Kidney glomerular epithelial cell (primary cell): ENCODE data around the gene CCDC66.
"Not testable (repeated sequence)": the region's sequence is repeated elsewhere in the genome, so short reads cannot be mapped to it uniquely, and the experiment has no call there.

ENCODE experiments used
- DNase-seq: peaks from one replicate; lab custom pipeline; 2025; lab: John Stamatoyannopoulos, UW

Gene CCDC66

DNA sequence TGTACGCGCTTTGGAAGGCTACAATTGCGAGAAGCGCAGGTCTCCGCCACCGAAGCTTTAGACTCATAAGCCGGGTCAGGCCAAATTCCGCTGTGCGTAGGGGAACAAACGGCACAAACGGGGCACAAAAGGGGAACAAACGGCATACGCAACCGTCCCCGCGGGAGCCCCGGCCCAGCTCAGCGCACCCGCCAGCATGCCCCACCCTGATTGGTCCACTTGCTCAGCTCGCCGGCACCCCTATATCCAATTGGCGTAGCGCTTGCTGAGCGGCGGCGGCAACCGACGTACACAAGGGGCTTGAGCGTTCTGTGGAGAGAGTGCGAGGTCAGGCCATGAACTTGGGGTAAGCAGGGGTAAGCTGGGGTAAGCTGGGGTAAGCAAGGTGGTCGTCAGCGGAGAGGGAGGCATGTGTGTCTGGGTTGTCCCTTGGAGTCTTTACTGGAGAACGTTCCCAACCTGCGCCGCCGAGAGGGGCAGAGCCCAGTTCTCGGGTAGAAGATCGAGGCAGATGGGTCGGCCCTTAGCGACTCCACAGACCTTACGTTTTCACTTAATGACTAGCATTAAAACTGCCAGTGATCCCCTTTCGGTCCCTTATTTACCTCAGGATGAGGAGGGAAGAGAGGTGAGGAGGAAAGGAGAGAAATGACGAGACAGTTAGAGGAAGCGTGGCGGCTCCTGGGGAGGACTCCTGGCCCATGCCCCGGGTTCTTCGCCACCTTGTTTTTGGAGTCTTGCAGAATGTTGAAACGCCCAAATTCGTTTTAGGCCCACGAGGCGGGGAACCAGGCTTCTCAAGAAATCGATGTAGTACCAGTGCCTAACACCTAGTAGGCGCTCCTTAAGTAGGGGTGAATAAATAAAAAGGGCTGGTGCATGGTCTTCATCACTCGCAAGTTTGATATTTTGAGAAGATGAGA is at the start of gene CCDC66:
CCDC66 (plus strand) TSS at position 268 of the 923 bp plus-strand sequence; CDS start at position 336, 68 bp downstream.
- DNase-seq, result peak; percentile 90

DNA sequence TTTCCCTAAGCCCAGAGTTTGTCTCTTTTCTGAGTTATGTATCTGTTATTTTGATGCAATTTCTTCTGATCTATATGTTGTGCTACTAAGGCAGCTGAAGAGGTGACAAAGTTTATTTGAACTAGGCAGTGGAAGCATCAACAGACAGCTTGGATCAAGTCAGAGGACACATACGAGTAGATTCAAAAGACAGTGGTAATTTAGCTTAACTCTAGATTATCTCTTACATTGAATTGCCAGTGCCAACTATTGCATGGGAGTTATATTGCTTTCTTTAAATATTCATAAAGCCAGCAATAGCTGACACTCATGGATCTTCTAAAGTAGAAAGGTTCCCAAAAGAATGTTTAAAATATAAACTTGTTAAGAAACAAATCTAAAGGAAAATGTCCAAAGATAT is 37.3 kb upstream of the CCDC66 start:
- DNase-seq, result no peak

DNA sequence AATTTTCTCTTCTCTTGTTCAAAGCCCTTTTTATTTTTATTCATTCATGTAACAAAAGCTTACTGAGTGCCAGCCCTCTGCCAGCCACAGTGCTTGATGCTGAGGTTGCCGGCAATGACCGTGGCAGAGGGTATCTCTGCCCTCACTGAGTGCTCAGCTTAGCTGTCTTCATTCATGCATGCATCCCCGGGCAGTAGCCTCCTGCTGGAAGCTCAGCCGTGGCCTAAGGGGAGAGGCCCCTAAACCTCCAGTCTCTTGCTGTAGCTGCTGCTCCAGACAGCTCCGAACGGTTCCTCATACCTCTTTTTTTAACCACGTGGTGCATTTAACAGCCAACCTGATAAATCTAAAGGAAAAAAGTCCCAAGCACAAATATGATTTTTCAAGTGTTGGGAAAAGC is 34.6 kb upstream of the CCDC66 start:
- no peak for DNase-seq

DNA sequence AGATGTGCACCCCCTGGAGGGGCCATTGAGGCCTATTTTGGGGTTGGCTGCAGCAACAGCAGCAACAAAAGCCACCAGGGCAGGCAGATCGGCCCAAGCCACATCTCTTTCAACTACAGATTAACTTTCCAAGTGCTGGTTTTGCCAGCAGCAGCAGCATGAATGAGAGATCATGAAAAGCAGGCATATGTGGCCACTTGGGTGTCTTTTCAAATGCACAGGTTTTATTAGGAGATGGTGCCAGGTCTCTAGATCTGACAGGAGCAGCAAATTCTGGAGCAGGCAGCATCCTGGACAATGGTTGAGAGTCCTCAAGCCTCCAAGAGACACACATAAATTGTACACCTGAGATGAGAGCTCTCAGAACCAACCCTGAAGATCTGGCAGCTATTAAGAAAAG is 31.7 kb upstream of the CCDC66 start:
- DNase-seq, result no peak

DNA sequence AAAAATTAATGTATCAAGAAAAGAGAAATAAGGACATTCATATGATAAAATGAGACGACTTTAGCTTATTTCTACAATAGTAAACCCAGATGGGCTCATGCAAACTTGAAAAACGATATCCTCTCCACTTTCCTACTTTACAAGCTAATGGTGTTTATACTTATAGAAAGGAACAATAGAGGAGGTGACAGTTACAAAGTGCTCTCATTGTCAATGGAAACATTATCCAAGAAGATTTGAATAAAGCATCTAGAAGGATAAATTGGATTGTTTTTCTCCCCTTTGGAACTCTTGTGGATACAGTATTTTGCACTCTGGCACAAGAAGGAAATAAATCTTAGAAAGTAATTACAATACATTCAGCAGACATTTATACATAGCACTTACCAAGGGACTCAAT is 20.2 kb upstream of the CCDC66 start:
- no peak for DNase-seq

DNA sequence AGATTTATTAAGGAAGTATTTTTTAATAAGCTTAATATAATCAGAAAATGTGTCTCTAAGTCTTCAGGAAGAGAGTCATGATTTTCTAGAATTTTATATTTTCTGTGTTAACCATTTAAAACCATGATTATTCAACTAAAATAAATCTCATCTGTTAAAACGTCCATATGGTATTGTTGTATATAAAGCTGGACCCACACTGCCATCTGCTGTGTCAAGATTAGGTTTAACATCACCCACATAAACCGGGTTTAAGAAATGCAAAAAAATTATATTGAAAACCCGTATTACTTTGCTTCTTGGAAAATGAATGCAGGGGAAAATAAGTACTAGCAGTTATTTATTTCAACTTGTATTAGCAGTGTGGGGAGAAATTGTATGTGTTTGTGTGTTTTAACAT is 9.5 kb upstream of the CCDC66 start:
- DNase-seq, result no peak

DNA sequence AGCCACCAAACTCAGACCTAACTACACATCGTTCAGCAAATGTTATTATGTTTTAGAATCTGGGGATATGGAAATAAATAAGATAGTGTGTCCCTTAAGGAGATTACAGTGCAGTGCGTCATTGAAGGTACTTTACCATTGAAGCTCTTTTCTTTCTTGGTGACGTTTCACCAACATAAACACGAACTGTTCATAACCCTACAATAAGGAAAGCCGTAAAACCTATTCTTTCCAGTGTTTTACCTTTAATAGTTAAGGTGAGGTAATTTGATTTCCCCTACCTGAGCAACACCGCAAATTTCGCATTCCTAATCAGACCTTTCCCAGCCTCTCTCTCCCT is 826 bp downstream of the CCDC66 start:
- DNase-seq, result peak; percentile 38

DNA sequence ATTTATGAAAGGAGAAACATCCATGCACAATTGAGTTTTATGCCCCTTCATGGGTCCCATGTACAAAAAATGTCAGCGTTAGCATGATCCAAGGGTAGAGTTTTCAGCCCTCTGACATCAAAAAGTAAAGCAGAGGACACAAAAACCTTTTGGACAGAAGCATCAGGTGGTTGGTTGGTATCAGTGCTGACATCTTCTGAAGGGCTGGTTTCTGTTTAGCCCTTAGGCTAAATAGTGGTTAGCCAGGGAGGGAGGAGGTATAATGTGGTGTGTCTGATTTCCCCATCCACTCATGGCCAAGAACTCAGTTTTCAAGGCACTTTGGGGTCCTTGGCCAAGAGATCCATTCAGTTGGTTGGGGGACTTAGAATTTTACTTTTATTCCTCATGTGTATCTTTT is 16.5 kb downstream of the CCDC66 start:
- DNase-seq, result no peak

DNA sequence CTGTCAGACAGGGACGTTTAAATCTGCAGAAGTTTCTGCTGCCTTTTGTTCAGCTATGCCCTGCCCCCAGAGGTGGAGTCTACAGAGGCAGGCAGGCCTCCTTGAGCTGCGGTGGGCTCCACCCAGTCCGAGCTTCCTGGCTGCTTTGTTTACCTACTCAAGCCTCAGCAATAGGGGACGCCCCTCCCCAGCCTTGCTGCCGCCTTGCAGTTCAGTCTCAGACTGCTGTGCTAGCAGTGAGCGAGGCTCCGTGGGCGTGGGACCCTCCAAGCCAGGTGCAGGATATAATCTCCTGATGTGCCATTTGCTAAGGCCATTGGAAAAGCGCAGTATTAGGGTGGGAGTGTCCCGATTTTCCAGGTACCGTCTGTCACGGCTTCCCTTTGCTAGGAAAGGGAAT is 25.0 kb downstream of the CCDC66 start:
- DNase-seq, result not testable (repeated sequence)

DNA sequence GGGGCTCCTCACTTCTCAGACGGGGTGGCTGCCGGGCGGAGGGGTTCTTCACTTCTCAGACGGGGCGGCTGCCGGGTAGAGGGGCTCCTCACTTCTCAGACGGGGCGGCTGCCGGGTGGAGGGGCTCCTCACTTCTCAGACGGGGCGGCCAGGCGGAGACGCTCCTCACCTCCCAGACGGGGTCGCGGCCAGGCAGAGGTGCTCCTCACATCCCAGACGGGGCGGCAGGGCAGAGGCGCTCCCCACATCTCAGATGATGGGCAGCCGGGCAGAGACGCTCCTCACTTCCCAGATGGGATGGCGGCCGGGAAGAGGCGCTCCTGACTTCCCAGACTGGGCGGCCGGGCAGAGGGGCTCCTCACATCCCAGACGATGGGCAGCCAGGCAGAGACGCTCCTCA is 27.3 kb downstream of the CCDC66 start:
- DNase-seq, result not testable (repeated sequence)

DNA sequence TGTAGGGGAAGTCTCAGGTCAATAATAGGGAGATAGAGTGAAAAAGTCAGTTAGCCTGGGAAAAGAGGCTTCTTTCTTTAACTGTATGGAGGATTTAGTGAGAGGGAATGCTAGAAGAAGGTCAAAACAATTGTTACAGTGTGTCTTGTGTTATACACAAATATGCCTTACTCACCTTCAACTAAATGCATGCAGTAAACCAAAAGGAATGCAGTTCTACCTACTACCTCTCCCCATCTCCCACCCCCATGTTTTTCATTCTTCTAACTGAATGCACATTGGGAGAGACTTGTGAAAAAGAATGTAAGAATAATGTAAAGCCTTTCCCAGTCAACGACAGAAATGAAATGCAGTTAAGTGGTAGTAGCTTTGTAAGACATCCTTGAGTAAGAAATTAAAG is 33.8 kb downstream of the CCDC66 start:
- peak; percentile 57 for DNase-seq

DNA sequence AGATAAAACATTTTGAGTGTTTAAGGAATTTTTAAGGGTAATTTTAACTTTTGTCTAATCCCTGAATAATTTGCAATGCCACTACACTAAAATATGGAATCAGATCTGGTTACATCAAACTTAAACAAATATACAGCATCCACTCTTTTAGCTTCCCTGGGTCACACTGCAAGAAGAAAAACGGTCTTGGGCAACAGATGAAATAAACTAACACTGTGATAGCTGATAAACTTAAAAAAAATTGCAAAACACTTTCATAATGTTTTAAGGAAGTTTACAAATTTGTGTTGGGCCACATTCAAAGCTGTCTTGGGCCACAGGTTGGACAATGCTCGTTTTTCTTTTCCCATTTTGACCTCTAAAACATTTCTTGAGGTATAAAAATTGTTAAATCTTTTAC is 34.3 kb downstream of the CCDC66 start:
- no peak for DNase-seq

DNA sequence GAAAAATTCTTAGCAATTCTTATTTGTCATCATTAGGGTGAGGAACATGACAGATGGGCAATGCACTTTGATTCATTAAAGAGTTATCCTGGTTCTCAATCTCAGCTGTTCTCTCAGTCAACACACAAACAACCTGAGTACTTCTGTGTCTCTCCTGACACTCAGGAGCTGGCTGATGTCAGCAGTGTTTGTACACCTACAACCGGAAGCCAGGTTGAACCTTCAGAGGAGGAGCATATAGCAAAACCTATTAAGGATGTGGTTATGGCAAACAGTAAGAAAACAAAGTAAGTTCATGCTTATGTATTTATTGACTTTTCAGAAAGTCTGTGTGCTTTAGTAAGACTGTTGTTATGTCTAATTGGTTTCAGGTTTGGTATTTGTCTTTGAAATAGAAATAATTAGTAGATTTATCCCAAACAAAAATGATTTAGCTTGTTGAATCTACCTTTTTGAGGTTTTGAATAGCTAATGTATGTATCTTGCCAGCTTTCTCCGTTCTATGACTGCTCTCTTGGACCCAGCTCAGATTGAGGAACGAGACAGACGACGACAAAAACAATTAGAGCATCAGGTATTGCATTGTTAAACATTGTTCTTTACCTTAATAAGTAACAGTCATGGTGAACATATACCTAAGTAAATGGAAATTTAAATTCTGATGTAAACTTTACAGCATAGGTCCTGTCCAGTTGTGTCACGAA is 36.6 kb downstream of the CCDC66 start:
- DNase-seq, result no peak

DNA sequence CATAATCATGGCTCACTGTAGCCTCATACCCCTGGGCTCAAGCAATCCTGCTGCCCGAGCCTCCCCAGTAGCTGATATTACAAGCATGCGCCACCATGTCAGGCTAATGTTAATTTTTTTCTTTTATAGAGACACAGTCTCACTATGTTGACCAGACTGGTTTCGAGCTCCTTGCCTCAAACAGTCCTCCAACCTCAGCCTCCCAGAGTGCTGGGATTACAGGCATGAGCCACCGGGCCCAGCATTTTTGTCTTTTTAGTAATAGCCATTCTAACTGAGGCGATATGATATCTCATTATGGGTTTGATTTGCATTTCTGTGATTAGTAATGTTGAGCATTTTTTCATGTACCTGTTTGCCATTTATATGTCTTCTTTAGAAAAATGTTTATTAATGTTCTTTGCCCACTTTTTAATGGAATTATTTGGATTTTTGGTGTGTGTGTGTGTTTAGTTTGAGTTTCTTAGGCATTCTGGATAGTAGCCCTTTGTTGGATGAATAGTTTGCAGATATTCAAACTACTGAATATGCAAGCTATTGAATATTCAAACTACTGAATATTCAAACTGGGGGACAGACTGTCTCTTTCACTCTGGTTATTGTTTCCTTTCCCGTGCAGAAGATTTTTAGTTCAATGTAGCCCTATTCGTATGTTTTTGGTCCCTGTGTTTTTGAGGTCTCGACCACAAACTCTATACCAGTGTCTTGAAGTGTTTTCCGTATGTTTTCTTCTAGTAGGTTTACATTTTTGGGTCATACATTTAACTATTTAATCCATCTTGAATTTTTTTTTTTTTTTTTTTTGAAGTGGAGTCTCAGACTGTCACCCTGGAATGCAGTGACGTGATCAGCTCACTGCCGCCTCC is 39.2 kb downstream of the CCDC66 start:
- DNase-seq, result no peak

DNA sequence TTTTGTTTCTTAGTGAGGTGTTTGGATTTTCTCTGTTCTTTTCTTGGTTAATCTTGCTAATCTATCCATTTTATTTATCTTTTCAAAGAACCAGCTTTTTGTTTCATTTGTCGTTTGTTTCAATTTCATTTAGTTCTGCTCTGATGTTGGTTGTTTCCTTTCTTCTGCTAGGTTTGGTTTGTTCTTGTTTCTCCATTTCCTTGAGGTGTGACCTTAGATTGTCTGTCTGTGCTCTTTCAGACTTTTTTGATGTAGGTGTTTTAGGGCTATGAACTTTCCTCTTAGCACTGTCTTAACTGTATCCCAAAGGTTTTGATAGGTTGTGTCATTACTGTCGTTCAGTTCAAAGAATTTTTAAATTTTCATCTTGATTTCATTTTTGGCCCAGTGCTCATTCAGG is 51.5 kb downstream of the CCDC66 start:
- DNase-seq, result not testable (repeated sequence)

DNA sequence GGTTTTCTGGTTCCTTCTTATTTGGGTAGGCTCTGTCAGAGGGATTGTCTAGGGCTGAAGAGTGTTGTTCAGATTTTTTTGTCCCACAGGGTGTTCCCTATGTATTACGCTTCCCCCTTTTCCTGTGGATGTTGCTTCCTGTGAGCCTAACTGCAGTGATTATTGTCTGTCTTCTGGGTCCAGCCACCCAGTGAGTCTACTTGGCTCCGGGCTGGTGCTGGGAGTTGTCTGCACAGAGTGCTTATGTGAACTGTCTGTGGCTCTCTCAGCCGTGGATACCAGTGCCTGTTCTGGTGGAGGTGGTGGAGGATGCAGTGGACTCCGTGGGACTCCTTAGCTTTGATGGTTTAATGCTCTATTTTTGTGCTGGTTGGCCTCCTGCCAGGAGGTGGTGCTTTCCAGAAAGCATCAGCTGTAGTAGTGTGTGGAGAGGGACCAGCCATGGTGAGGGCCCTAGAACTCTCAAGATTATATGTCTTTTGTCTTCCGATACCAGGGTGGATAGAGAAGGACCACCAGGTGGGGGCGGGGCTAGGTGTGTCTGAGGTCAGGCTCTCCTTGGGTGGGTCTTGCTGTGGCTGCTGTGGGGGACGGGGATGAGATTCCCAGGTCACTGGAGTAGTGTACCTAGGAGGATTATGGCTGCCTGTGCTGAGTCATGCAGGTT is 53.8 kb downstream of the CCDC66 start:
- DNase-seq, result no peak

DNA sequence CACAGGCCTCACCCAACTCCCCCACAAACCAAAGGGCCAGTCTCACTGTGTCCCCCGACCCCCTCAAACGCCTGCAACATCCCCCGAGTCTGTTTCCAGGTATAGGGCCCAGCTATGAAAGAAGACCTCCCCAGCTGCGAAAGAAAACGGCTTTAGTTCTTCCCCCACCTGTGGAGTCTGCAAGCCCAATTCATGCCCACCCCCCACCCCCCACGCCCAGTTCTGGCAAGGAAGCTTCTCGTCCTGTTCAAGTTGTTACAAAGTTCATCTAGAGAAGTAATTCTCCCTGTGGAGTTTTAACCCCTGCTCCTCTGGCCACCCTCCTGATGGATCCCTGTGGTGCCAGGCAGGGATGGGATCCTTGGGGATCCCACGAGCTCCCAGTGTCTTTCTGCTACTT is 54.4 kb downstream of the CCDC66 start:
- no peak for DNase-seq

DNA sequence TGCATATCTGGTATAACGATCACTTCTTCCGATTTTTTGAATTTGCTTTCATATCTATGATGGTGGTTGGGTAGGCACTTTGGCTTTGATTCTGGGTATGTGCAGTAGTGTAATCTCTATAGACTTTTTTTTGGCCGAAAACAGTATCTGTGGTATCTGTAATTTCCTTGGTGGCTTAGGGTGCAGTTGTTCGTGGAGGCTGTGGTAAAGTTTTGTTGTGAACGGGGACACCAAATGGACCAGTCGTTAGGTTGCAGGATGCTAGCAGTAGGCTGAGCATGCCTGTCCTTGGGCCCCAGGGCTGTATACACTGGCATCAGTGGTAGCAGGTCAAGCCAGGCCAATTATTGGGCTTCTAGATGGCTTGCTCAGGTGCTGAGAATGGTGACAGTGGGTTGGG is 55.2 kb downstream of the CCDC66 start:
- DNase-seq, result no peak

DNA sequence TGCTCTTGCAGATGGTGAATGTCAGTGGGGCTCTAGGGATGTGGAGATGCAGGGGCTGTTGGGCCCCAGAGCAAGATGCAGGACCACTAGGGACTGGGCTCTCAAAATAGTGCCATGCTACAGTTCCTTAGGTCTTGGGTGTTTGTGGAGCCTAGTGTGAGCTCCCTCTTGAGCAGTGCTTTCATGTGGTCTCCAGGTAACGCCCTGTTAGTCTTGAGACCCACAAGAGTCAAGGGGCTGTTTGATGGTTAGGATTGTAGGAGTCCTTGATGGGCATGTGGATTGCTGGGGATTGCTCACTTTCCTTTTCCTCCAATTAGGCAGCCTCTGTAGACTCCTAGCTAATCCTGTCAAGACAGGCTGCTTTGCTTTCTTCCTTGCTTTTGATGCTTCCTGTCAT is 56.0 kb downstream of the CCDC66 start:
- no peak for DNase-seq

DNA sequence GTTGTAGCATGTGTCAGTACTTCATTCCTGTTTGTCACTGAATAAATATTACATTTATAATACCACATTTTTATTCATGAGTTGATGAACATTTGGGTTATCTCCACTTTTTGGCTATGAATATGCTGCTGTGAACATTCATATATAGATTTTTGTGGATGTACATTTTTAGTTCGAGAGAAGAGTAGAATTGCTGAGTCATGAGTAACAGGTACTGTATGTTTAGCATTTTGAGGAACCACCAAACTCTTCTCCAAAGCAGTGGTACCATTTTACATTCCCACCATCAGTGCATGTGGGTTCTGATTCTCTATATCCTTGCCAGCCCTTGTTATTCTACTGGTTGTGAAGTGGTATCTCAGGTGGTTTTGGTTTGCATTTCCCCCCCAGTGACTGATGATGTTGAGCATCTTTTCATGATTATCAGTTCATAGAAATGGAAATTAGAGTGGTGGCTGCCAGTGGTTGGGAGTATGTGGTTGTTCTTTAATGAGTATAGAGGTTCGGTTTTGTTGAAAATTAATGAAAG is 59.6 kb downstream of the CCDC66 start:
- DNase-seq, result no peak

DNA sequence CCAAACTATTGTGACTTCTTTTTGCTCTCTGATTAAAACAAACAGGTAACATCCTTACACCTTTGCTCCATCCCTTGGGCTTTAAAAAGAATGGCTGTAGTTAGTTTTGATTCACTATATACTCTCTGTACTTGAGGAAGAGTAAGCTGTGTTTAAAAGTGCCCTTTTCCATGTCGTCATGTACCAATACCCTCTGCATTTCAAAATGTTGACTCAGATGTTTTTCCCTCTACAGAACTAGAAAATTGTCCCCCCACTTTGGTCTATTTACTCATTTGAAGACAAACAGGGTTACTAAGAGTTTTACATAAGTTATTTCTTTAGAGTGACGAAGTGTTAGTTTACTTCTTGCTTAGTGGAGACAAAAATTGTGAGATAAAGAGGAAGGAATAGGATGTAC is 63.4 kb downstream of the CCDC66 start:
- DNase-seq, result no peak

DNA sequence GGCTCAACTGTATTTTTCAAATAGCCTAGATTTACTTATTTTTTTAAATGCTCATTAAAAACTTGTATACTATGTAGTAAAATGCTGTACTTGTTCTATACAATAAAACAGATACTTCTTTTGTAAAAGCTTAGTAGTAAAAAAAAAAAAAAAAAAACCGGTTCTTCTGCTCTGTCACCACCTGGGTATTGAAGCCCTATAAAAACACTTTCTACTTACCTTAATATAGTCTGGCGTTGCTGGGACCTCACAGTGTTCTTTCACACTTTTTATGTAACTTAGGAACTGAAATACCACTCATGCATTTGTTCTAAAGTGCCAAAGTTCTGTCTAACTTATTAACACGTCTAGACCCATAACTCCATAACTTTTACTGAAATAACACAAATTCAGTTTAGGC is 64.7 kb downstream of the CCDC66 start:
- no peak for DNase-seq
